HPDE6-E6E7 (cell line): ENCODE data around the gene ZNF683.
"Not testable (repeated sequence)": the region's sequence is repeated elsewhere in the genome, so short reads cannot be mapped to it uniquely, and the experiment has no call there.

Source experiments
- DNase-seq: peaks from one replicate; pipeline ENCODE4 v3.0.0; 2011; ENCODE audit warnings: missing footprints; ENCODE audit errors: extremely low spot score

ZNF683 gene

DNA sequence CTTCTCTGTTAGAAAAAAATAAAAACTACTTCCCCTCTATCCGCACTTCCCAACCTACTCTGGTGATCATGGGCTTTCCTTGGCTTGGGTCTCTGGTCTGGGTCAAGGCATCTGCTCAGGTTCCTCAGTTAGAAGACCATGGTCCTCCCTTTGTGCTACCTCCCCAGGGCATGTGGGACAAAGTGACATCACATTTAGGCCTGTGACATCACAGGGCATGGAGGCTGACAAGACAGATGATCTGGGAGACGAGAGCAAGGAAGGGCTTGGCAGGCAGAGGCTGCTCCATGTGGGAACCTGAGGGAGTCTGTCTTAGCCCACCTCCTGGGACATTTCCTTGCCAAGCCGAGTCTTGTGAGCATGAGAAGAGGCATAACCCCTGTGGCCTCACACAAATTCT is at the start of gene ZNF683:
Gene ZNF683, minus strand, starts transcription at position 140 of the 400 bp plus-strand sequence. CDS start 4,179 bp downstream, outside the sequence.
- DNase-seq: not testable (repeated sequence)

DNA sequence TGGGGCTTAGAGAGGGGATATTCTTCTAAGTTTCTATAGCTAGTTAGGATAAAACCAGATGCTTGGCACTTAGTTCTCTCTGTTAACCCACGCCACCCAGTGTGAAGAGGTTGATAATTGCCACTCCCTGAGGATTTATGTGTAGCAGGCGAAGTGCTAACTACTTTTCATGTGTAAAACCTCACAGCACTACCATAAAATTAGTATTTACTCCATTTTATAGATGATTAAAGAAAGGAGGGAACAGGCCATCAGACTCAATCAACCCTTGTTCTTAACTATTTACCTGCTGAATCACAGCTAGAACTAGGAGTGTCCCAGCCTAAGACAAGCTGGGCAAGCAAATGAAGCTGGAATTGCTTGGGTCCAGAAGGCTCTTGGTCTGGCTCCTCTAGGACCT is 46.9 kb upstream of the ZNF683 start:
- no peak for DNase-seq

DNA sequence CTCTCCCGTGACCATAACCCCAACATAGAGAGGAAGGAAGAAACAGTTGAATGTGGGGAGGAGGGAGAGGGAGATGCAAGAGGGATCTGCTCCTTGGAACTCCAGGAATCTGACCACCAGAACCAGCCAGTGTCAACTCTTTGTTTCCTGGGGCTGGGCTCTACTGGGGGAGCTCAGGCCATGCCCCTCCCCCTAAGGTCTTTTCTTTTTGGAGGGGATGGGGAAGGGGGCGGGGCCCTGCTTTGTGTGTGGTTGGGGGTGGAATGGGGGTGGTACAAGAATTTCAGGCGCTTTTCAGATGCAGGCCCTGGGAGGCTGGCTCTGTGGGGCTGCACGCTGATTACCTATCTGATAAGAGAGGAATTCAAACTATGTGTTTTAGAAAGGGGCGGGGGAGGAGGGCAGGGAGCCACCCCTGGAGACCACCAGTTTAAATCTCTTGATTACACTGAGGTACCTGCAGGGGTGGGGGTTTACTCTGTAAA is 46.4 kb upstream of the ZNF683 start:
- no peak for DNase-seq

DNA sequence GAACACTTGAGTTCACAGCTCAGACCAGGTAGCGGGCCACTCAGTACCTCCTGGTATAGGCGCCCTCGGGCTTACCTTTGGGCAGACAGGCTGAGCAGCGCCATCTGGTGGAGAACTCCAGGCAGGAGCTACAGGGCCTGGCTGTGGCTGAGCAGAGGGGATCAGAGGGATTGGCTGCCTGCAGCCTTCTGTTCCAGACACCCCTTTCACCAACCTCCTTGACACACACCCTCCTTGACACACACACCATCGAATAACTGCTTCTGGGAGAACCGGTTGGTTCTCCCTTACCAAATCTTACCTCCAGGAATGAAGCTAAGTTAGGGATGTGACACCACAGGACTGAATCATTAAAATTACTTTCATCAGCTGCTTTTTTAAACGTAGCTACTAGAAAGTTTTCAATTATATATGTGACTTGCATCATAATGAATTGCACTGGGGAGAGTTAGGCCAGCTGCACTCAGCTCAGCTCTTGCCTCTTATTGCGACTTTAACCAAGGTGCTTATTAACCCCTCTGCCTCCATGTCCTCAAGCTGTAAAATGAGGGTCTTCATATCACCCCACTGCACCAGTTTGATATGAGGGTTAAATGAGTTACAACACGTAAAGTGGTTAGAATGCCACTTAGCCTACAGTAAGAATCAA is 44.7 kb upstream of the ZNF683 start:
- peak; percentile 85 for DNase-seq

DNA sequence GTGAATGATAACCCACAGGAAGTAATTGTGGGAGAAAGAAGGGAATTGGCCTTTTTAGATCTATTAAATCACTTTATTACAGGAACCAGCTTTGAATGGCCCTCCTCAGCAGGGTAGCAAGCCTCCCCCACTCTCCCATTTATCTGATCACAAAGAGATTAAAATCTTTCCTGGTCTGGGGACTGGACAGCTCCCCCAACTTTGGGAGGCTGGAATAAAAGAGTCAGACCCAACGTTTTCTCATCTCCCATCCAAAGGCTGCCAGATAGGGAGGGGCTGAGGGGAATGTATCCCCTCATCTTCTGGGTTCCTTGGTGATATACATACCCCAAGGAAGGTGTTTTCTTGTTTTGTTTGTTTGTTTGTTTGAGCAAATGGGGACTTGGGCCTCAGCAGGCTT is 40.5 kb upstream of the ZNF683 start:
- no peak for DNase-seq

DNA sequence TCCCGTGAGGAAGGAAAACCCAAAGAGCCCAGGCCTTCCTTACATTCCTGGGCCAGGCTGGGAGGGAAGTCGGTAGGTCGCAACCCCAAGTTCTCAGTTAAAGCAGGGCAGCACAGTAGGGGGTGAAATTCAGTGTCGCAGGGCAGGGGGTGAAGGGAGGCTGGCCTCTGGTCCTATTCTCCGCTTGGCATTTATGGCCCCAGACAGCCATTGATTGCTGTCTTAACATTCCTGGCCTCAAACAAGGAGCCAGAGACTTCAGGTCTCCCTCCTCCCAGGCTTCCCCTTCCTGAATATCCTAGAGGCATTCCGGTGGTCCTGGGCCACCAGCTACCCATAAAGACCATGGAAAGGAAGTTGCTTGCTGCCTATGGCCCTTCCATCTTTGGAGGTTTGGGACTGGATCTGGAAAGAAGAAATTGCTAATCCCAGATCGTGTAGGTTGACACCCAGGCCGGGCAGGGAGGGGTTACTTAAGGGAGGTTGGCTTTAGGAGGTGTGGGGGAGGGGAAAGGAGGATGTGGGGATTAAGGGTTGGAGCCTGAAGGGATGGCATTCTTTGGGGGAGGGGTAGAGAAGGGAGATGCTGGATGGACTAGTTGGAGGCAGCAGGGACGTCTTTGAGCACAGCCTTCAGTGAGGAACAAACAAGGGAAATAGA is 39.8 kb upstream of the ZNF683 start:
- no peak for DNase-seq

DNA sequence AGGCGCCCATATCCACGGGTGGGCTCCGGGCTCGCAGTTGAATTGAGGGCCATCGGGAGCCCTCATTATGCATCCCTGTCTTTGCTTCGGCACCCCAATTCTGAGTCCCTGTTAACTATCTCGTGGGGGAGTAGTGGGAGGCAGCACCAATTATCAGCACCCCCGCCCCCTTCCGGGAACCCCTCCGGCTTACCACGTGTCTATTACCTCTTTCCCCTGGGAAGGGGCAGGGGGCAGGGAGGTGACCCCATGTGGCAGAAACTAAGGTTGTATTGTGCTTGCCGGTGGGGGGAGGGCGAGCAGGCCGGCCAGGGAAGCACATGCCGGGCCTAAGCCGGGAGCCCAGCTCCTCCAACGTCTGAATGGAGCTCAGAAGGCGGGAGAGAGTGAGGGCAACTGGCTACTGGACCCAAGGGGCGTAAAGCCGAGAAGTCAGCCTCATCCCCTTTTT is 39.1 kb upstream of the ZNF683 start:
- no peak for DNase-seq

DNA sequence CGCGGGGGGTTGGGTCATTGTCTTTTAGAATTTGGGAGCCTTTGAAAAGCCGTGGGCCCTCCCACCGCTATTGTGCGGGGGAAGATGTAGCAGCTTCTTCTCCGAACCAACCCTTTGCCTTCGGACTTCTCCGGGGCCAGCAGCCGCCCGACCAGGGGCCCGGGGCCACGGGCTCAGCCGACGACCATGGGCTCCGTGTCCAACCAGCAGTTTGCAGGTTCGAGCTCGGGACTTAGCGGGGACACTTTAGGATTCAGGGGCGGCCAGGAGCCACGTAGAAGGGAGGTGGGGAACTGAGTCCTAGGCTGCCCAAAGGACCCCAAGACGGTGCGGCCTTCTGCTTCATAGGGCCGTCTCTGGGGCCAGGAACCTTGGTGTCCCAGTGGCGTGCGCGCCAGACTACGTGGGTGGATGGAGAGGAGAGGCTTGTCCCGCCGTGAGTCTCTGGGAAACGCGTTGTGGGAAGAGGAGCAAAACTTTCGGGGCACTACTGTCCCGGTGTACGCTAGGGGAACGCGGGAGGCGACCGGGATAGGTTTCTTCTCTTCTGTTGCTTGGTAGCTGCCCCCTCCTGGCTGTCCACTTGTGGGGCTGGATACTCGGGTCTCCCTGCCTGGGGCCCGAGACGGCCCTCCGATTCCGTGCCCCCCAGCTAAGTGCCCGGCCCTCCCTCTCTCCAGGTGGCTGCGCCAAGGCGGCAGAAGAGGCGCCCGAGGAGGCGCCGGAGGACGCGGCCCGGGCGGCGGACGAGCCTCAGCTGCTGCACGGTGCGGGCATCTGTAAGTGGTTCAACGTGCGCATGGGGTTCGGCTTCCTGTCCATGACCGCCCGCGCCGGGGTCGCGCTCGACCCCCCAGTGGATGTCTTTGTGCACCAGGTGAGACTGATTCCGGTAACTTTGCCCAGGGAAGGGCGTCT is 38.4 kb upstream of the ZNF683 start, which contains the start of gene LIN28A:
Gene LIN28A, plus strand, starts transcription at position 112 of the 918 bp plus-strand sequence. Its CDS starts 75 bp downstream, at position 187.
- no peak for DNase-seq

DNA sequence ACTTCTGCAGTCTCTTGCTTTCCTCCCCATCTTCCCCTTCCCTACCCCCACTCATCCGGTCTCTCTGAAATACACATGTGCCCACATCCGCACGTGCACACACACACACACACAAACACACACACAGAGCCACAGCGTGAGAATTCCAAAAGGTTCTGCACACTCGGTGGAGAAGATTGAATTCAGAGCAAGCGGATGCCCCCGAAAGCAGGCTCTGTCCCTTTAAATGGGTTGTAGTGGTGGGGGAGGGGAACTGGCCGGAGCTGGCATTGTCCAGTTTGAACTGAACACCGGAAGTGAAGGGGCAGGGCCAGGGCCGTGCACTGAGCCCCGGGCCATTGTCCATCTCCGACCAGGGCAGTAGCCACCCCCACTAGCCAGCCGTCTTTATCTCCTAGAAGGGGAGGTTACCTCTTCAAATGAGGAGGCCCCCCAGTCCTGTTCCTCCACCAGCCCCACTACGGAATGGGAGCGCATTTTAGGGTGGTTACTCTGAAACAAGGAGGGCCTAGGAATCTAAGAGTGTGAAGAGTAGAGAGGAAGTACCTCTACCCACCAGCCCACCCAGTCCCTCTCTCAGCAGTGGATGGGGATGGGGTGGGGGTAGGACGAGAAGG is 36.7 kb upstream of the ZNF683 start:
- no peak for DNase-seq

DNA sequence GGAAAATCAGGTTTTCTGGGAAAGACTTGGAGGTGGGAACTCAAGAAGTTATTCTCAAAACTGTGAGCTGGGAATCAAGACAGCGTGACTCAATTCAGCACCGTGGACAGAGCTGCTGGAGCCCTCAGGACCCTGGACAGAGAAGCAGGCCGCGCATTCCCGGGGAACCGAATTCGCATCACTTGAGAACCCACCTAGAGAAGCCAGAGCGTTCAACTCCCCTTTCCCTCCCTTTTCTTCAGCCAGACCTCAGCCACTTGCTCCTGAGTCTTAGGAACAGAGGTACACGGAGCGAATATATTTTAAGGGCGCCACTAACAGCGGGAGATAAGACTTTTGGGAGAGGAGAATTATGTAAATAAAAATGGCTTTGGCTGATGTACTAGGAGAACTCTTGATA is 36.1 kb upstream of the ZNF683 start:
- DNase-seq: peak; percentile 61

DNA sequence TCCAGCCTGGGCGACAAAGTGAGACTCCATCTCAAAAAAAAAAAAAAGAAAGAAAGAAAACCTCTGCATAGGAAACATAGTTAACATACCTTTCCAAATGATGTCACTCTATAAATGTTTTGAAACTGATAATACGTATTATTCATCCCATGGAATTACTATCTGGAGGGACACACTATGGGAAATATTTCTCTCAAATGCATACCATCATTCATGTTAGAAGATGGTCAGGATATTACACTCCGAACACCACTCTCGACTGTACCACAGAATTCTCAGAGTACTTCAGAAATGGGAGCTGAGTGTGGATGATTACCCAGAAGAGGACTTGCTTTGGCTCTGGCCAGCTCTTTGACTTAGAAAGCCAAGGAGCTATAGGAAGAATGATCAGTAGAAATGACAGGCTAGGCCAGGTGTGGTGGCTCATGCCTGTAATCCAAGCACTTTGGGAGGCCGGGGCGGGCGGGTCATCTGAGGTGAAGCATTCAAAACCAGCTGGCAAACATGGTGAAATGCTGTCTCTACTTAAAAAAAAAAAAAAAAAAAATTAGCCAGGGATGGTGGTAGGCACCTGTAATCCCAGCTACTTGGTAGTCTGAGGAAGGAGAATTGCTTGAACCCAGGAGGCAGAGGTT is 32.8 kb upstream of the ZNF683 start:
- DNase-seq: no peak

DNA sequence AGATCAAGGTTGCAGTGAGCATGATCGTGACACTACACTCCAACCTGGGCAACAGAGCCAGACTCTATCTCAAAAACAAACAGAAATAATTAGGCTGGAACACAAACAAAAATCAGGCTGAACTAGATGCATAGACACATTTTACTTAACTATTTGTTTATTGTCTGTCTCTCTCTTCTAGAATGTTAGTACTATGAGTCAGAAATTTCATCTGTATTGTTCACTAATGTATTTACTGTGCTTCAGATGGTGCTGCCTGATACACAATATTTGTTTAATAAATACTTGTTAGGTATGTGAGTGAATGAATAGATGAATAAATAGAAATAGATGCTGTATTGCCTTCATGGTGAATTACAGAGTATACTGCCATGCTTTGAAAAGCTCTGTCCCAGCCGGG is 32.1 kb upstream of the ZNF683 start:
- no peak for DNase-seq

DNA sequence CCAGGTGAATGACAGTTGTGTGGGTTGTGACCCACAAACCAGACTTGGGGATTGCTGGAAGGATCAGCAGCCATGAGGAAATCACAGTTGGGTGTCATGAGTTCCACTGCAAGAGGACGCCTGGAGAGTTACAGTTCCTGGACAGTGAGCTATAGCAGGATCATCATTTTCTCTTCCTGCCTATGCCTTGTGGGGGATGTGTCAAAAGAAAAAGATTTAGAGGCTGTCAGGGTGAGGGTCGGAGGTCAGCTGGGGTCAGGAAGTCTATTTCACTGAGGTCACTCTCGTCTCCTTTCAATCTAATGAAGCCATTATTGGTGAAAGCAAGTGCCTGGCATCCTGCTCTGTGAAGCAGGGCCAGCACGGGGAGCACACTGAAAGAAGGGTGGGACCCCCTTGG is 31.1 kb upstream of the ZNF683 start:
- DNase-seq: no peak

DNA sequence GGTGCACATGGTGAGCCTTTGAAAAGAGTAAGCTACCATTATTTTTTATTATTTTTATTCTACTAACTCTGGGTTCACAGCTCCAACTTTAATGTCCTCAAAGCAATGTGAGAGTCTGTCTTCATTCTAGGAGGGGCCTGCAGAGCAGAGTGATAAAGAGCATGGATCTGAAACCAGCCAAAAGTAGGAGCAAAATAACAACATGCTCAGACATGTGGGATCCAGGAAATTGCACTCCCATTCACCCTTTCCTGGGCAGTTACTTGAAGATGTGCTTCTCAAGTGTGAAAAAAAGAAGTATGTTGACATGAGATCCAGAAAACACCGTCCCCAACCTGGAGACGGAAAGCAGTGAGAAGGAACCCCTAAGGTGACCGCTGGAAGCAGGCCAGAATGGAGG is 29.3 kb upstream of the ZNF683 start:
- no peak for DNase-seq

DNA sequence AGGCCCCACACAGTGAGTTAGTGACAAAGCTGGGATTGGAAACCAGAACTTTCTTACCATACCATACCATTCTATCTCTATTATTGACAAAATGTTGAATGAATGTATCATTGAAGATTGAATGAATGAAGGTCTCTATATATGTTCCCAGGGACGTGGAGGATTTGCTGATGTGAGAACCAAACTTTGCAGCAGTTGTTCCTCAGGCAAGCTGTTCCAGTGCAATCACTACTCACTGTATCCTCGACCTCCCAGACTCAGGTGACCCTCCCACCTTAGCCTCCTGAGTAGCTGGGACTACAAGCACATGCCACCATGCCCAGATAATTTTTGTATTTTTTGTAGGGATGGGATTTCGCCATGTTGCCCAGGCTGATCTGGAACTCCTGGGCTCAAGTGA is 26.5 kb upstream of the ZNF683 start:
- no peak for DNase-seq

DNA sequence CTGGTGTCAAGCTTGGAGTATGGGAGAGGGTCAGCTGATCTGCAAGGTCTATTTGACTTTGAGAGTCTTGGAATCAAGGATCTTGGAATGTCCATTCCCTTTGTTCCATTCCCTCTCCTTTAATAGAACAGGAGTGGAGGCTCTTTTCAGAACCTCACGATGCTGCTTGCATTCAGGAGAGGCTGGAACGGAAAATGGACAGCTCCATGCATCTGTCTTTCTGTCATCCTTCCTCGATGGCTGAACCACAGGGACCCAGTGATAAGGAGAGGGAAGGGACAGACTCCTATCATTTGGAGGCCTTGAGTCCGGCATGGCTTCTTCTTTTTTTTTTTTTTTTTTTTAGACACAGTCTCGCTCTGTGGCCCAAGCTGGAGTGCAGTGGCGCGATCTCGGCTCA is 23.2 kb upstream of the ZNF683 start:
- DNase-seq: no peak

DNA sequence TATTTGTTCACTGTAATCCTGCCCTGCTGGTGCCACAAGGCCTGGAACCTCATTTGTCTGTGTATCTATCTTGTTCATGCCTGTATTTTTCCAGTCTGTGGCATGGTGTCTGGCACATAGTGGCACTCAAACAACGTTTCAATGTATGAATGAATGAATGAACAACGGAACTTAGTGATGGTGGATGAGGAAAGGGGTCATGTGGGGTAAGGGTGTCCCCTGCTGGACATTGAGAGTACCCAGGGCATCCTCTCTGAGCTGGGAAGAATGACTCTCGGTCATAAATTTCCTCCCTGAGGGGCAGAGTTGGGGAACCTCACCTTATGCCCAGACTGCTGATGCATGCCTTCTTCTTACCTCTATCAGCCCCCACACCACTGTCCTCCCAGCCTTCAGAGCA is 18.9 kb upstream of the ZNF683 start:
- DNase-seq: peak; percentile 73

DNA sequence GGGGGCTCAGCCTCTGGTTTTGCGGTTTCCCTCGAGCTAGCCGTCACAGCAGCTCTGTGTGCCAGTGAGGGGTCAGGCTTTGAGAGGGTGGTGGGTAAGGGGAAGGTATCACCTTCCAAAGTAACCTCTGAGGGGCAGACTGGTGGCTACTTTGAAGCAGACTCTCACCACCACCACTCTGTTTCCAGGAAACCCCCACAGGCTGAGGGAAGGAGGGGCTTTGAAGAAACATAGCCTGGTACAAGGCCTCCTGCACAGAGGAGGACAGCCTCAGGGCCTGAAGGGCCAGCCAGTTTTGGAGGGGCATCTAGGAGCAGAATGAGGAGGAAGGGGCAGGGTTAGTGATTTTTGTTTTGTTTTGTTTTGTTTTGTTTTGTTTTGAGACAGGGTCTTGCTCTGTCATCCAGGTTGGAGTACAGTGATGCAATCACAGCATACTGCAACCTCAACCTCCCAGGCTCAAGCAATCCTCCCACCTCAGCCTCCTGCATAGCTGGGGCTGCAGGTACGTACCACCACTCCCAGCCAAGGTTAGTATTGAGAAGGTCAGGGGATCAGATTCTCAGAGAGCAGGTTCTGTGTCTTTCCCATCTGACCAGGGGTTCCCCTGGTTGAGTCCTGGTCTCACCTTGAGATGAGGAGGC is 17.2 kb upstream of the ZNF683 start:
- no peak for DNase-seq

DNA sequence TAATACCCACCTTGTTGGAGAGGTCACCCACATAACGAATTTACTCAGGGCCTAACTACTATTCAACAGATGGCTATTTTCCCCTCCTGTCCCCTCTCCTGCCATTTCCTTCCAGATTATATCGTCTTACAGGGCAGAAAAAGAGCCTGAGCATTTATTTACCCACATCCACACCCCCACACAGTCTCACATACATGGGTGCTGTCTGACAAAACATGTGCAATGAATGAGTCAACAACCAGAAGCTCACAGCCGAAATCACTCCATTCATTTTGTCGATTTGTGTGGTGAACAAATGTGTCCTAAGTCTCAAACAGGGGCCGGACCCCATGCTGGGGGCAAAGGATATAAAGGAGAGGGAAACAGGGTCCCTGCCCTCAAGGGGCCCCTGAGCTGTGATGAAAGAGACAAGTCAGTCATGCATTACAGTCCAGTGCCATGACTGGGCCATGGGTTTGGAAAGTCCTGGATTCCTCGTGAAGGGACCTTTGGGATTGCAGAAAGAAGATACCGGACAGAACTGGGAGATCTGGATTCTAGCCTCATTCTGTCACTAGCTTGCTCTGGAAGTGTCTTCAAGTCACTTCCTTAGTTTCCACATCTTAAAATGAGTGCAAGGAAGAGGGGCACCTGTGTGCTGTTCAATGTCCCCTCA is 16.4 kb upstream of the ZNF683 start:
- no peak for DNase-seq

DNA sequence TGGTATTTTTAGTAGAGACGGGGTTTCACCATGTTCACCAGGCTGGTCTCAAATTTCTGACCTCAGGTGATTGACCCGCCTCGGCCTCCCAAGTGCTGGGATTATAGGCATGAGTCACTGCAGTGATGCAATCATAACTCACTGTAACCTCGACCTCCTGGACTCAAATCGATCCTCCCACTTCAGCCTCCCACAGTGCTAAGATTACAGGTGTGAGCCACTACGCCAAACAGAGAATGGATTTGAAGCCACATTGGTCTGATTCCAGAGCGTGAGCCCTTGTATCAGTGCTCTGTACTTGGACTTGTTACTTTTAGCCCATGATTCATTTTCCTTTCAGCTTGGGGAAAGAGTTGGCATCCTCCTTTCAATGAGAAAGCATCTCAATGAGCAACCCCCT is 14.9 kb upstream of the ZNF683 start:
- no peak for DNase-seq
